Peyer's patch (tissue), 4 donors: ENCODE data around the gene GADD45G.

ENCODE experiments used
- POLR2A ChIP-seq, 2 donors: fragments of 450-650 bp; IDR thresholded peaks; one replicate each; pipeline ENCODE4 v1.5.1; 2017; ENCODE audit warnings: antibody characterized with exemption in 2 of 2, mild to moderate bottlenecking in 2 of 2, moderate library complexity in 2 of 2
- TF ChIP-seq, protein P1 (sequence below), 6 experiments: fragments of 450-650 bp in 4 of 6; fragments of 200-600 bp in 2 of 6; sonication (generic) in 1 of 6; IDR thresholded peaks; one replicate each; pipeline ENCODE4 v1.5.1; 2017 to 2019; ENCODE audit warnings: antibody characterized with exemption in 6 of 6, mild to moderate bottlenecking in 3 of 6, moderate library complexity in 1 of 6

DNA sequence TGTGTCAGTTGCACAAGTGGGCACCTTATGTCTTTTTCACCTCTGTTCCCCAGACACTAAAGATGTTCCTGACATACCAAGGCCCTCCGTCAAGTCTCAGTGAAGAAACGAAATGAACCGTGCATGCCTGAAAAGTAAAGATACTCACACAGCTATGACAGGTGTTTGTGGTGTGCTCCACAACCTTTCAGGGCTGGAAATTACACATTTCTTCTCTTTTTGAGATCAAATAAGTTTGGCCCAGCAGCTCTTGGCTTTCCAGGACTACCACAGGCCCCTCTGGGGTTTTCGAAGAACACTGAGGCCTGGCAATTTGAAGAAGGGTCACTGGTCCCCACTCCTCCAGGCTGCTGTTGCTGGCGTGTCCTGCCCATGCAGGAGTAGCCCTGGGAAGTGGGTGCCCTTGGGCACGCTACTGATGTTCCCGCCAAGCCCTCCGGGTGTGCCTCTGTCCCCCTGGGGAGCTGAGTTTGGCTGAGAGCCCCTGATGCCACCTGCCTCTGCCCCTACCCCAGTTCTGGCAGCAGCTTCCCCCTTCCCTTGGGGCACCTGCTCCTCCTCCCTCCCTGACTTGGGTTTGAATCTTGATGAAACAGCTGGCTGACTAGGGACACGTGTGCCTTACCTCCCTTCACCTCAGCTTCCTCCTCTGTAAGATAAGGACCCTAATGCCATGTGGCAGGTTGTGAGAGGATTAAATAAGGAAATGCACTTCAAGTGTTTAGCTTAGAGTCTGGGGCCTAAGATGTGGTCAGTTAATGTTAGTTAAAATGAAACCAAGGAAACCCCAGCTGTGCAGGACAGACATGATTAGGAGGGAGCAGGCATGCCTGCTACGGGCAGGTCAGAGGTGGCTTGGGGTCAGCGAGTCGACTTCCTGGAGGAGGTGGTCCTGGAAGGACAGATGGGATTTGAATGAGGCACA is 49.1 kb upstream of the GADD45G start:
- TF ChIP-seq, protein P1, sequence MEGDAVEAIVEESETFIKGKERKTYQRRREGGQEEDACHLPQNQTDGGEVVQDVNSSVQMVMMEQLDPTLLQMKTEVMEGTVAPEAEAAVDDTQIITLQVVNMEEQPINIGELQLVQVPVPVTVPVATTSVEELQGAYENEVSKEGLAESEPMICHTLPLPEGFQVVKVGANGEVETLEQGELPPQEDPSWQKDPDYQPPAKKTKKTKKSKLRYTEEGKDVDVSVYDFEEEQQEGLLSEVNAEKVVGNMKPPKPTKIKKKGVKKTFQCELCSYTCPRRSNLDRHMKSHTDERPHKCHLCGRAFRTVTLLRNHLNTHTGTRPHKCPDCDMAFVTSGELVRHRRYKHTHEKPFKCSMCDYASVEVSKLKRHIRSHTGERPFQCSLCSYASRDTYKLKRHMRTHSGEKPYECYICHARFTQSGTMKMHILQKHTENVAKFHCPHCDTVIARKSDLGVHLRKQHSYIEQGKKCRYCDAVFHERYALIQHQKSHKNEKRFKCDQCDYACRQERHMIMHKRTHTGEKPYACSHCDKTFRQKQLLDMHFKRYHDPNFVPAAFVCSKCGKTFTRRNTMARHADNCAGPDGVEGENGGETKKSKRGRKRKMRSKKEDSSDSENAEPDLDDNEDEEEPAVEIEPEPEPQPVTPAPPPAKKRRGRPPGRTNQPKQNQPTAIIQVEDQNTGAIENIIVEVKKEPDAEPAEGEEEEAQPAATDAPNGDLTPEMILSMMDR (IDR thresholded peaks at IDR 0.05): no peak
- no peak for TF ChIP-seq POLR2A (IDR thresholded peaks at IDR 0.05)
